SK-N-SH treated with all-trans-retinoic acid at 6 μM for 48 hours (cell line): ENCODE results near the gene ARID4B.

Experiments
- CREB5 ChIP-seq: fragments of 250-450 bp; sonication (Bioruptor Pico); IDR thresholded peaks from 2 replicates; pipeline ENCODE4 v1.5.1; 2020; ENCODE audit warnings: low read depth, mild to moderate bottlenecking, moderate library complexity
- CSDC2 ChIP-seq: fragments of 250-450 bp; sonication (Bioruptor Pico); IDR thresholded peaks from 2 replicates; pipeline ENCODE4 v1.5.0; 2020; ENCODE audit warnings: mild to moderate bottlenecking, moderate library complexity
- GLIS3 ChIP-seq: fragments of 250-450 bp; sonication (Bioruptor Pico); IDR thresholded peaks from 2 replicates; pipeline ENCODE4 v1.5.0; 2020; ENCODE audit warnings: mild to moderate bottlenecking, moderate library complexity
- OSR1 ChIP-seq: fragments of 250-450 bp; sonication (Bioruptor Pico); IDR thresholded peaks from 2 replicates; pipeline ENCODE4 v1.8.0; 2022; ENCODE audit warnings: moderate library complexity, mild to moderate bottlenecking, inconsistent platforms
- PATZ1 ChIP-seq: fragments of 250-450 bp; sonication (Bioruptor Pico); IDR thresholded peaks from 2 replicates; pipeline ENCODE4 v1.8.0; 2020; ENCODE audit warnings: mild to moderate bottlenecking, moderate library complexity, borderline replicate concordance
- ZFP3 ChIP-seq: fragments of 250-450 bp; sonication (Bioruptor Pico); IDR thresholded peaks from 2 replicates; pipeline ENCODE4 v1.5.0; 2020; ENCODE audit warnings: mild to moderate bottlenecking, moderate library complexity
- ZFP30 ChIP-seq: fragments of 450-650 bp; formaldehyde crosslinking; IDR thresholded peaks from 2 replicates; pipeline ENCODE4 v1.5.0; 2022; ENCODE audit warnings: mild to moderate bottlenecking, moderate library complexity
- ZNF565 ChIP-seq: fragments of 450-650 bp; formaldehyde crosslinking; conservative IDR thresholded peaks from 2 replicates; pipeline ENCODE4 v1.5.0; 2020; ENCODE audit warnings: low read depth, mild to moderate bottlenecking, moderate library complexity
- ZNF70 ChIP-seq: fragments of 450-650 bp; formaldehyde crosslinking; IDR thresholded peaks from 2 replicates; pipeline ENCODE4 v1.5.0; 2020; ENCODE audit warnings: mild to moderate bottlenecking, moderate library complexity
- ZNF8 ChIP-seq: fragments of 450-650 bp; formaldehyde crosslinking; IDR thresholded peaks from 2 replicates; pipeline ENCODE4 v1.5.0; 2020; ENCODE audit warnings: mild to moderate bottlenecking, moderate library complexity

- no peak for TF ChIP-seq ZNF8 (CRISPR knock-in tag)
- TF ChIP-seq GLIS3 (CRISPR knock-in tag), result no peak
- no peak for TF ChIP-seq ZFP30 (CRISPR knock-in tag)
- no peak for TF ChIP-seq CSDC2
- TF ChIP-seq PATZ1 (CRISPR knock-in tag), result no peak
- TF ChIP-seq CREB5, result no peak
- no peak for TF ChIP-seq ZFP3 (CRISPR knock-in tag)
- TF ChIP-seq OSR1, result no peak
- no peak for TF ChIP-seq ZNF70 (CRISPR knock-in tag)
- no peak for TF ChIP-seq ZNF565 (CRISPR knock-in tag)
Measured at GRCh38 chr1:235266967-235267366, 61.0 kb downstream of the ARID4B start.
